GM18505 (cell line): Measurements from ENCODE around the gene PUS1.
"Not testable (repeated sequence)": the region's sequence is repeated elsewhere in the genome, so short reads cannot be mapped to it uniquely, and the experiment has no call there.

Source experiments
- ATAC-seq: cut with Tn5 transposase; IDR thresholded peaks from one replicate; pipeline ENCODE4 v1.9.1; 2021; ENCODE audit not compliant: unreplicated experiment
- POLR2A ChIP-seq: IDR thresholded peaks from 4 replicates; pipeline ENCODE4 v1.6.1; 2011; ENCODE audit warnings: borderline replicate concordance; ENCODE audit not compliant: insufficient read depth, insufficient read length; ENCODE audit errors: extremely low read depth

Gene PUS1

DNA sequence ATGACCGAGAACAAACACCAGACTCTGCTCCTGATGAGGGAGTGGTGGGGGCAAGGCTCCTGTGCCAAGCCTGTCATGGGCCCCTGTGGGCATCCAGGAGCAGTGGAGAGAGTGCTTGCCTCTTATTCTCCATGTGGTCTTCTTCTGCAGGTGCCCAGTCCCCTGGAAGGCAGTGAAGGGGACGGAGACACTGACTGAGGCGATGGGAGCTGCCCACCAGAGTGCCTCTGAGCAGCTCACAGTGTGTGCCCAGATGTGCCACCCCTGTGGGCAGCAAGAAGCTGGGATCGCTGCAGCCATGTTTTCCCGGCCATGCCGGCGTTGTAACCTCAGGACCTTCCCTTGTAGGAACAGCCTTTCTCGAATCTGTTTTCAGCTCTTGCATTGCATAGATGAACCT, 14.3 kb downstream of the PUS1 start:
- no peak for TF ChIP-seq POLR2A
- no peak for ATAC-seq

DNA sequence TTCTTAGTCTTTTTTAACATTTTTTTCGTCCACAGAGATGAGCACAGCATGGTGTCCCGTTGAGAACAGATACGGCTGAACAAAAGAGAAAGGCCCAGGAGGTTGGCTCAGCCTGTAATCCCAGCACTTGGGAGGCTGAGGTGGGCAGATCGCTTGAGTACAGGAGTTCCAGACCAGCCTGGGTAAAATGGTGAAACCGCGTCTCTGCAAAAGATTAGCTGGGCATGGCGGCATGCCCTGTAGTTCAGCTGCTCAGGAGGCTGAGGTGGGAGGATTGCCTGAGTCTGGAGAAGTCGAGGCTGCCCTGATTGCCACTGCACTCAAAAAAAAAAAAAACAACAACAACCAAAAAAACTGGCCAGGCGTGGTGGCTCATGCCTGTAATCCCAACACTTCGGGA, 14.8 kb downstream of the PUS1 start:
- no peak for TF ChIP-seq POLR2A
- ATAC-seq = no peak

DNA sequence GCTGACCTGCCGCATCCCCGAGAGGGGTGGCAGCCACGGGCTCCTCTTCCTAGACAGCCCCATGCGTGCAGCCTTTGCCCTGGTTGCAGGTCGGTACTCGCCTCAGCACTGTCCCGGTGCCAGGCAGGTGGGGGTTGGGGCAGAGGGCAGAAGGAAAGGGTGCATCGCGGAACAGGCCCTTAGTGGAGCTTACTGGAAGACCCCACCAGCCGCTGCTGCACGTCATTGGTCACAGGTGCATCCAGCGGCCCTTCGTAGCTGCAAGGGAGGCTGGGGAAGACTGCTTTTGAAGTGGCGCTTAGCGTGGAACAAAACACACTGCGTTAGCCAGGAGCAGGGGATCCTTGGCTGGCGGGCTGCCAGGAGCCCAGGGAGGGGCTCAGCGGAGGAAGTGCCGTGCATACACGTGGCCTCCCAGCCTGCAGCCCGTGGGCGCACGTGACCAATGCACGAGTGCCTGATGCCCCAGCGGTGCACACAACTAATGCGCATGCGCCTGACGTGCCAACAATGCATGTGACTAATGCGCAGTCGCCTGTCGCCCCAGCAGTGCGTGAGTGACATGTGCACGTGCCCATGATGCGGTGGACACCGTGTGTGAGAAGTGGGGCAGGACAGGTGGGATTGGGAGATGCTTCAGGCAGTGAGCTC, 15.7 kb downstream of the PUS1 start:
- TF ChIP-seq POLR2A = peak; percentile 13
- no peak for ATAC-seq

DNA sequence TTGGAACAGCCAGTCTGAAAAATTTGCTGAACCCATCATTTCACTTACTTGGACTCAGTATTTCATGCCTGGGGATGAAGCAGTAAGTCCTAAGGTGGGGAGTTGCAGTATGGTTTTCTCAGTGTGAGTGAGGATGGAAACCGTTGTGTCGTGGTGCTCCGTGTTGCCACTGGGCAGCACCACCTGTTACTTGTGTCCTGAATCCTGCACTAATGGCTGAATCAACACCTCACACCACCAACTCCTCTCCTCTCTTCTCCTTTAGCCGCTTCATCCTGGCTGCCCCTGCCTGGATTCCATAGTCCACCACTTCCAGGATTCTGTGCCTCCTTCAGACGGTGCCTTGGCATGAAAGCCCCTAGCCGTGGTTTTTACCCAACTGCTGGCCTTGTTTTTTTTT, 17.7 kb downstream of the PUS1 start:
- no peak for ATAC-seq
- no peak for TF ChIP-seq POLR2A

DNA sequence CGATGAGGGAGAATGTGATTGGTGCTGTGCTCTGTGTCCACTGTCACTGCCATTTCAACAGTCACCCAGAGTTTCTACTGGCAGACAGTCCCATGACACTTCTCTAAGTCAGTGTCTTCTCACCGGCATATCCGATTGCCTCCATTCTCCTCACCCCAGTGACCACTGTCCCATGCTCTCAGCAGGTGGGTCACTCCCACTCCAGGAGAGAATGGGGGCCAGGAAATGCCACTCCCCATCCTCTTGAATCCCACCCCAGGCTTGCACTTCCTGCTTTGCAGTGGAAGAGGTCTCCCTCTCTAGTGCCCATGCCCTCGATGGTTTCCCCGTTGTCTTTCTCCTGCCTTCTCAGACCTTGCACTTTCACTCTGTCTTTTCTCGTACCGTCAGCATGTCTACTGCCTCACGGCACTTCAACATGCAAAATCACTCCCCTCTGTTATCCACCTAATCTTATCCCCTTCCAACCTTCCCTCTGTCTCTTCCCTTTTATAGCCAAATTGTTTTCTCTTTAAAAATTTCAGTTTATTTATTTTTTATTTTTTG, 18.5 kb downstream of the PUS1 start:
- no peak for ATAC-seq
- no peak for TF ChIP-seq POLR2A

DNA sequence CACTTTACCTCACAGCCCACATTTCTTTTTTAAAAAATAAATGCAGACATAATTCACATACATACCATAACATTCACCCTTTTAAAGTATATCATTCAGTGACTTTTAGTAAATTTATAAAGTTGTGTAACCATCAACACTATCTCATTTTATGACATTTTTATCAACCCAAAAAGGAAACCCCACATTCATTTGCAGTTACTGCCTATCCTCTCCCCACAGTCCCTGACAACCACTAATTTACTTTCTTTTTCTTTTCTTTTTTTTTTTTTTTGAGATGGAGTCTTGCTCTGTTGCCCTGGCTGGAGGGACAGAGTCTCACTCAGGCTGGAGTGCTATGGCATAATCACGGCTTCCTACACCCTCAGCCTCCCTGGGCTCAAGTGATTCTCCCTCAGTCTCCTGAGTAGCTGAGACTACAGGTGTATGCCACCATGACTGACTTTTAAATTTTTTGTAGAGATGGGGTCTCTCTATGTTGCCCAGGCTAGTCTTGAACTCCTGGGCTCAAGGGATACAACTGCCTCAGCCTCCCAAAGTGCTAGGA, 19.2 kb downstream of the PUS1 start:
- TF ChIP-seq POLR2A = no peak
- no peak for ATAC-seq

DNA sequence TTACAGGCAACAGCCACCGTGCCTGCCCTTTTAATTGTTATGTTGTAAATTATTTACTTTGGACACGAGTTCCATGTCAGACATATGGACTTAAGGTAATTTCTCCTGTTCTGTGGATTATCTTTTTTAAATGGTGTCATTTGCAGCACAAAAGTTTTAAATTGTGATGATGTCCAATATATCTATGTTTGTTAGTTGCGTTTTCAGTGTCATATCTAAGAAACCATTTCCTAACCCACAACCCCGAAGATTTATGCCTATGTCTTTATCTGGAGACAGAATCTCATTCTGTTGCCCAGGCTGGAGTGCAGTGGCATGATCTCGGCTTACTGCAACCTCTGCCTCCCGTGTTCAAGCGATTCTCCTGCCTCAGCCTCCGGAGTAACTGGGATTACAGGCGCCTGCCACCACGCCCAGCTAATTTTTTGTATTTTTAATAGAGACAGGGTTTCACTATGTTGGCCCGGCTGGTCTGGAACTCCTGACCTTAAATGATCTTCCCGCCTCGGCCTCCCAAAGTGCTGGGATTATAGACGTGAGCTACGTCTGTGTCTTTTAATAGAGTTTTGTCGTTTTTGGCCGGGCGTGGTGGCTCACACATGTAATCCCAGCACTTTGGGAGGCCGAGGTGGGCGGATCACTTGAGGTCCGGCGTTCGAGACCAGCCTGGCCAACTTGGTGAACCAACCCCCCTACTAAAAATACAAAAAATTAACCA, 19.8 kb downstream of the PUS1 start:
- not testable (repeated sequence) for ATAC-seq

DNA sequence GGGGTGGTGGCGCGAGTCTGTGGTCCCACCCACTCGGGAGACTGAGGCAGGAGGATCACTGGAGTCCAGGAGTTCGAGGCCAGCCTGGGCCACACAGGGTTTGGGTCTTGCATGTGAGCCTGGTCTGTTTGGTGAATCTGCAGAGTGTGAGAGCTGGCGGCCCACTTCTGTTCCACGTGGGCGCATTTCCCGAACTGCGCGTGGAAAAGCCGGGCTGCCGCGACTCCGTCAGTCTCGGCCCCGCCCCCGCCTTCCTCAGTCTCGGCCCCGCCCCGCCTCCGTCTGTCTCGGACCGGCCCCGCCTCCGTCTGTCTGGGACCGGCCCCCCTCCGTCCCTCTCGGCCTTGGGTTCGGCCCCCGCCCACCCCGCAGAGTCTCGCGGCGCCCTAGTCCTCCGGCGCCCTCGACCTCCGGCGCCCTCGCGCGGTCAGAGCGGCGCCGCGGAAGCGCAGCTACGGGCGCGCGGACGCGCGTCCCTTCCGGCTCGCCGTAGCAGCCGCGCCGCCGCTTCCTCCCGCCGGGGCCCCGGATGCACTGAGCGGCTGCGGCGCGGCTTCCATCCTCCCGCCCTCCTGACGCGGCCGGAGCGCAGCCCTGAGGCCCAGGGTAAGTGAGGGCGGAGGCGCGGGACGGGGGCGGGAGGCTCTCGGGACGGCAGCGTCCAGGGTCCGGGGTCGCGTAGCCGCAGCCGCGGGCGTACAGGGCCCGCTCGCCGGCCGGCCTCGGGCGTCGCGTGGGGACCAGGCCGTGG, 20.5 kb downstream of the PUS1 start, which contains the start of gene EP400:
TSS of gene EP400 (plus strand) at position 512 of the 751 bp plus-strand sequence. CDS start 10,678 bp downstream, outside the sequence.
- peak; percentile 69 for TF ChIP-seq POLR2A
- peak; percentile 92 for ATAC-seq

DNA sequence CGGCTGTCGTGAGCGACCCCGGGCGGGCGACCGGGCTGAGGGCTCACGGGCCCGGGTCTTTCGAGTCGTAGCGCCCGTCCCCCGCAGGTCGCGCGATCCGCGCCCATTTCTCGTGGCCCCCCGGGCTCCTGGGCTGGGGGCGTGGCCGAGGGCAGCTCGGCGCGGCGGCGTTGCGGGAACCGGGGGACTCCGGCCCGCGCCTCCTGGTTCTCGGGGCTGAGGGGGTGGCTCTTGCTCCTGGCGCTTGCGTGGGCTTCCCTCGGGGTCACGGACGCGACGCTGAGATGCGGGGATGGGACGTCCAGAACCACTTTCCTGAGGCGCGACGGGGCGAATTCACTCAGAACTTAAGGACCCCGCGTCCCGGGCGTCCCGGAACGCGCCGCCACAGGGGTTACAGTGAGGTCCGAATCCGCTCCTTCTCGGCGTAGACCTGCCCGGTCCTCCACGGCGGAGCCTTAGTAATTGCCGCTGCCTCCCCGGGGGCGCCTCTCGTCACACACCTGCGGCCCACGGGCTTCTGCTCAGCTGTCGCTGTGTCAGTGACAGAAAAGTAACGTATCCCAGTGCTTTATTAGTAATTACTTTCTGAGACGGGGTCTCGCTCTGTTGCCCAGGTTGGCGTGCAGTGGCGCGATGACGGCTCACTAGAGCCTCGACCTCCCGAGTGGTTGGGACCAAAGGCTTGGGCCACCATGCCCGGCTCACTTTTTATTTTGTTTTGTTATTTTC, 21.3 kb downstream of the PUS1 start:
- TF ChIP-seq POLR2A = peak; percentile 4
- peak; percentile 28 for ATAC-seq

DNA sequence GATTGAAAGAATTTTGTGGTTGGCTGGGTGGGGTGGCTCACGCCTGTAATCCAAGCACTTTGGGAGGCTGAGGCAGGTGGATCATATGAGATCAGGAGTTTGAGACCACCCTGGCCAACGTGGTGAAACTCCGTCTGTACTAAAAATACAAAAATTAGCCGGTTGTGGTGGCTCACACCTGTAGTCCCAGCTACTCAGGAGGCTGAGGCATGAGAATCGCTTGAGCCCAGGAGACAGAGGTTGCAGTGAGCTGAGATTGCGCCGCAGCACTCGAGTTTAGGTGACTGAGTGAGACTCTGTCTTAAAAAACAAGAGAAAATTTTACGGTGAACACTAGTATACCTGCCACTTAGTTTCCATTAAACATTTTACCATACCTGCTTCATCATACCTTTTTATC, 24.7 kb downstream of the PUS1 start:
- ATAC-seq = not testable (repeated sequence)

DNA sequence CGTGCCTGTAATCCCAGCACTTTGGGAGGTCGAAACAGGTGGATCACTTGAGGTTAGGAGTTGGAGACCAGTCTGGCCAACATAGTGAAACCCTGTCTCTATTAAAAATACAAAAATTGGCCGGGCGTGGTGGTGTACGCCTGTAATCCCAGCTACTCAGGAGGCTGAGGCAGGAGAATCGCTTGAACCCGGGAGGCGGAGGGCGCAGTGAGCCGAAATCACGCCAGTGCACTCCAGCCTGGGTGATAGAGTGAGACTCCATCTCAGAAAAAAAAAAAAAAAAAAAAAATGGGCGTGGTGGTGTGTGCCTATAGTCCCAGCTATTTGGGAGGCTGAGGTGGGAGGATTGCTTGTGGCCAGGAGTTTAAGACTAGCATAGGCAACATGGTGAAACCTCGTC, 25.4 kb downstream of the PUS1 start:
- ATAC-seq = not testable (repeated sequence)

DNA sequence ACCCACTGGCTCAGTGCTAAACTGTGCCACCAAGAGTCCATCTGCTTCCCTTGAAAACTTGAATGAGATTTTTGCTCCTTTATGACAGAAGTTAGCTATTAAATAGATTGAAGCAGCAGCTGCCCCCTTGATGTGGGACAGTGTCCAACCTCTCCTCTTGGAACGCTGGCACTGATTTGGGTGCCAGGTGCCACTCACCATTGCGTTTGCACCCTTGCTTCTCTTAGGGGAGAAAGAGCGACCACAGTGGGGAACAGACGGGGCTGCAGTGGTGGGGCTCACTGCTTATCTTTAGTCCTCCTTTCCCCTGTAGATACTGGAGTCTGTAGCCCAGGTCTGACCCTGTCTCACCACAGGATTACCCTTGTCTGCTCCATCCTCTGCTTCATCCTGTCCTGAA, 30.0 kb downstream of the PUS1 start:
- no peak for TF ChIP-seq POLR2A
- no peak for ATAC-seq

DNA sequence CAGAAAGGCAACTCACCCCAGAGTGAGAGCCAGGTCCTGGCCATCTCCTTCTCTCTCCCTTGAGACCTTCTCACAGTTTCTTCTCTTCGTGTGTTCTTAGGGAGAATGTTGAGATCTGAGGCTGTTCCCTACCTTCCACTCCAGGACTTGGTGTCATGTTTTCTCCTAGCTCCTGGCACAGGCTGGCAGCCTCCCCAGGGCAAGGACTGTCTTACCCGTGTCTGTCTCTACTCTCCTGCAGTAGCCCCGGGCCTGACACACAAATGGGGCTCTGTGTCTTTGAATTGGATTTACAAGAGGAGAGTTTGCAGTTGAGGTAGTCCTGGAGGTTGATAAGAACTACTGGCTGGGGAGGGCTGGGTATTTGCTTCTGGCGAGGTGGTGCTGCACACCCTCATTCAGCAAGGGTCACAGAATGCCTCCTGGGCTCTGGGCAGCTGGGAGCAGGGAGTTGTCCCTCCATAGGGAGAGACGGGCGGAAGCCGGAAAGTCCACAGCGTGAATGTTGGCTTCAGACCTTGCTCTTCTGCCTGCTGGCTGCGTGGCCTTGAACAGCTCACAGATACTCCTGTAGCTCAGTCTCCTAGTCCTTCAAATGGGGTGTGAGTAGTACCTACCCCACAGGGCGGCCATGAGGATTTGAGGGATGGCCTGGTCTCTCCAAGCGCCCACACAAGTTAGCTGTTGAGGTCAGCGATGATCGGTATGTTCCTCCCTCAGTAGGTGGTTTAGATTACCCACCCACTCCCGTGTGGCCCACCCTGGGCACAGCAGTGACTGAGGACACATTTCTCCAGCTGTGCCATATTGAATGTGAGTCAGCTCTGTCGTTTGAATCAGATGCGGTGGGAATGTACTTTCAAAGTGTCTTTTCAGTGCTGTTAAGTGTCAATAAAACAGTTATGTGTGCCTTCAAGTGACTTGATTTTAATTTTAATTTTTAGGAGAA, 30.8 kb downstream of the PUS1 start:
- no peak for TF ChIP-seq POLR2A
- ATAC-seq = no peak

DNA sequence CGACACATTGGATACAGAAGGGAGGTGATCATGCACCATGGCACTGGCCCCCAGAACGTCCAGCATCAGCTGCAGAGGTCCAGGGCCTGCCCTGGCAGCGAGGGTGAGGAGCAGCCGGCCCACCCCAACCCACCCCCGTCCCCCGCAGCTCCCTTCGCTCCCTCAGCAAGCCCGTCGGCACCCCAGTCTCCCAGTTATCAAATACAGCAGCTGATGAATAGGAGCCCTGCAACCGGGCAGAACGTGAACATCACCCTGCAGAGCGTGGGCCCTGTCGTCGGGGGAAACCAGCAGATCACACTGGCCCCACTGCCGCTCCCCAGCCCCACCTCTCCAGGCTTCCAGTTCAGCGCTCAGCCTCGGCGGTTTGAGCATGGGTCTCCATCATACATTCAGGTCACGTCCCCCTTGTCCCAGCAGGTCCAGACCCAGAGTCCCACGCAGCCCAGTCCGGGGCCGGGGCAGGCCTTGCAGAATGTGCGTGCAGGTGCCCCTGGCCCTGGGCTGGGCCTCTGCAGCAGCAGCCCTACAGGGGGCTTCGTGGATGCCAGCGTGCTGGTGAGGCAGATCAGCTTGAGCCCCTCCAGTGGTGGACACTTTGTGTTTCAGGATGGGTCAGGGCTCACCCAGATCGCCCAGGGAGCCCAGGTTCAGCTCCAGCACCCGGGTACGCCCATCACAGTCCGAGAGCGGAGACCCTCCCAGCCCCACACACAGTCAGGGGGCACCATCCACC, 31.7 kb downstream of the PUS1 start:
- not testable (repeated sequence) for ATAC-seq

DNA sequence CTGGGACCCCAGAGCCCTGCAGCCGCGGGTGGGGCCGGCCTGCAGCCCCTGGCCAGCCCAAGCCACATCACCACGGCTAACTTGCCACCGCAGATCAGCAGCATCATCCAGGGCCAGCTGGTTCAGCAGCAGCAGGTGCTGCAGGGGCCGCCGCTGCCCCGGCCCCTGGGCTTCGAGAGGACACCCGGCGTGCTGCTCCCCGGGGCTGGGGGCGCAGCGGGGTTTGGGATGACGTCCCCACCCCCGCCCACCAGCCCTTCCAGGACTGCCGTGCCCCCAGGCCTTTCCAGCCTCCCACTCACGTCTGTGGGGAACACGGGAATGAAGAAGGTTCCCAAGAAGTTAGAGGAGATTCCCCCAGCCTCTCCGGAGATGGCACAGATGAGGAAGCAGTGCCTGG, 32.3 kb downstream of the PUS1 start:
- not testable (repeated sequence) for ATAC-seq
